ENCODE results near the gene NKIRAS2.
"Not testable (repeated sequence)": the region's sequence is repeated elsewhere in the genome, so short reads cannot be mapped to it uniquely, and the experiment has no call there.

NKIRAS2 gene

GRCh38 chr17:41998497-41998896 is 21.4 kb upstream of the NKIRAS2 start:
- DNase-seq (ENCODE audit: low spot score) = no peak

GRCh38 chr17:42000413-42001133 is 19.3 kb upstream of the NKIRAS2 start:
- no peak for DNase-seq (ENCODE audit: low spot score)

- DNase-seq (ENCODE audit: low spot score) = no peak
Observed at GRCh38 chr17:42001729-42002128, 18.2 kb upstream of the NKIRAS2 start.

GRCh38 chr17:42002175-42002791 is 17.6 kb upstream of the NKIRAS2 start:
- DNase-seq (ENCODE audit: low spot score) = no peak

GRCh38 chr17:42002792-42003301 is 17.0 kb upstream of the NKIRAS2 start:
- no peak for DNase-seq (ENCODE audit: low spot score)

GRCh38 chr17:42005166-42005565 is 14.7 kb upstream of the NKIRAS2 start:
- no peak for DNase-seq (ENCODE audit: low spot score)

GRCh38 chr17:42009170-42009569 is 10.7 kb upstream of the NKIRAS2 start:
- no peak for DNase-seq (ENCODE audit: low spot score)

GRCh38 chr17:42010266-42010680 is 9.6 kb upstream of the NKIRAS2 start:
- DNase-seq (ENCODE audit: low spot score) = not testable (repeated sequence)

GRCh38 chr17:42010898-42011516 is 8.9 kb upstream of the NKIRAS2 start:
- DNase-seq (ENCODE audit: low spot score) = peak; percentile 23

- DNase-seq (ENCODE audit: low spot score) = not testable (repeated sequence)
Observed at GRCh38 chr17:42012363-42012762, 7.5 kb upstream of the NKIRAS2 start.

GRCh38 chr17:42013740-42014139 is 6.2 kb upstream of the NKIRAS2 start:
- not testable (repeated sequence) for DNase-seq (ENCODE audit: low spot score)

GRCh38 chr17:42016411-42016831 is 3.5 kb upstream of the NKIRAS2 start:
- DNase-seq (ENCODE audit: low spot score) = peak; percentile 38

- peak; percentile 91 for DNase-seq (ENCODE audit: low spot score)
Observed at GRCh38 chr17:42016941-42017865, 2.7 kb upstream of the NKIRAS2 start, which contains the start of gene DNAJC7. DNAJC7 (minus strand) TSS chr17:42017439; CDS start chr17:42017416, 23 bp downstream.

GRCh38 chr17:42017866-42018200 is 2.1 kb upstream of the NKIRAS2 start:
- DNase-seq (ENCODE audit: low spot score) = no peak

- no peak for DNase-seq (ENCODE audit: low spot score)
Observed at GRCh38 chr17:42018339-42018738, 1.6 kb upstream of the NKIRAS2 start.

GRCh38 chr17:42018988-42019387 is 902 bp upstream of the NKIRAS2 start:
- DNase-seq (ENCODE audit: low spot score) = no peak

GRCh38 chr17:42020845-42021244 is 955 bp downstream of the NKIRAS2 start:
- not testable (repeated sequence) for DNase-seq (ENCODE audit: low spot score)

GRCh38 chr17:42023524-42024349 is 3.8 kb downstream of the NKIRAS2 start:
- no peak for DNase-seq (ENCODE audit: low spot score)

GRCh38 chr17:42025191-42025579 is 5.3 kb downstream of the NKIRAS2 start:
- no peak for DNase-seq (ENCODE audit: low spot score)

GRCh38 chr17:42025936-42026335 is 6.0 kb downstream of the NKIRAS2 start:
- DNase-seq (ENCODE audit: low spot score) = peak; percentile 20
